Activated T-helper 1 cell treated with anti-CD3 and anti-CD28 coated beads, Interleukin-2, amount 50 U/mL, for 16 hours (primary cell): ENCODE results near the gene ZBTB17.
"Not testable (repeated sequence)": the region's sequence is repeated elsewhere in the genome, so short reads cannot be mapped to it uniquely, and the experiment has no call there.

Source experiments
- DNase-seq, 2 donors: peaks; one replicate each; pipeline ENCODE4 v3.0.0-alpha.2; 2020; ENCODE audit warnings: low read depth in 1 of 2, low spot score in 1 of 2

The ZBTB17 gene

GRCh38 chr1:15988856-15989736 lies 13.2 kb upstream of the ZBTB17 start:
- no peak for DNase-seq

- DNase-seq, result no peak
Observed at GRCh38 chr1:15985611-15986297, 9.9 kb upstream of the ZBTB17 start.

GRCh38 chr1:15983275-15983674 lies 7.4 kb upstream of the ZBTB17 start:
- DNase-seq, result no peak

- no peak for DNase-seq
Observed at GRCh38 chr1:15981679-15982078, 5.8 kb upstream of the ZBTB17 start.

DNA sequence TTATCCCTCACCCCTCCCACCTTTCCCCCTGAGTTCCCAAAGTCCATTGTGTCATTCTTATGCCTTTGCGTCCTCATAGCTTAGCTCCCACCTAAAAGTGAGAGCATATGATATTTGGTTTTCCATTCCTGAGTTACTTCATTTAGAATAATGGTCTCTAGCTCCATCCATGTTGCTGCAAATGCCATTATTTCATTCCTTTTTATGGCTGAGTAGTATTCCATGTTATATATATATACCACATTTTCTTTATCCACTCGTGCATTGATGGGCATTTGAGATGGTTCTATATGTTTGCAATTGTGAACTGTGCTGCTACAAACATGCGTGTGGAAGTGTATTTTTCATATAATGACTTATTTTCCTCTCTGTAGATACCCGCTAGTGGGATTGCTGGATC lies 2.0 kb upstream of the ZBTB17 start:
- not testable (repeated sequence) for DNase-seq

GRCh38 chr1:15975358-15975804 lies 520 bp downstream of the ZBTB17 start:
- peak; percentile 18 to 70 for DNase-seq

GRCh38 chr1:15974855-15975254 lies 1.0 kb downstream of the ZBTB17 start:
- no peak for DNase-seq

- DNase-seq, result no peak
Observed at GRCh38 chr1:15973772-15974171, 2.1 kb downstream of the ZBTB17 start.

- no peak for DNase-seq
Observed at GRCh38 chr1:15972409-15972808, 3.5 kb downstream of the ZBTB17 start.

DNA sequence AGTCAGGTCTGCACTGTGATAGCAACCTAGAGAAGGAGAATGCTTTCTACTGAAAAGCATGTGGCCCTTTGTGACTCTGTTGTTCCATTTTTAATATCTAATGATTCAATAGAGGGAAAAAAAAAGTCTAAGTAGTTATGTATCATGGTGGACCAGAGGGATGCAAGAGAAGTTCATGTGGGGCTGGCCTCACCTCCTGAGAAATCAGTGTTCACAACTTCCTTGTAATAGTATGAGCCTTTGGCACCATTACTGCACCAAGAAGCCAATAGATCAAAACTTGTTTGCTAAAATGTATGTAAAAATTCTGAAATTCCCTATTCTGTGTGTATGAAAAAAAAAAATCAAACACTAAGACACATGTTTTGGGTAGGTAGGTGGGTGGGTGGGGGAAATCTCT lies 5.0 kb downstream of the ZBTB17 start:
- DNase-seq, result no peak

DNA sequence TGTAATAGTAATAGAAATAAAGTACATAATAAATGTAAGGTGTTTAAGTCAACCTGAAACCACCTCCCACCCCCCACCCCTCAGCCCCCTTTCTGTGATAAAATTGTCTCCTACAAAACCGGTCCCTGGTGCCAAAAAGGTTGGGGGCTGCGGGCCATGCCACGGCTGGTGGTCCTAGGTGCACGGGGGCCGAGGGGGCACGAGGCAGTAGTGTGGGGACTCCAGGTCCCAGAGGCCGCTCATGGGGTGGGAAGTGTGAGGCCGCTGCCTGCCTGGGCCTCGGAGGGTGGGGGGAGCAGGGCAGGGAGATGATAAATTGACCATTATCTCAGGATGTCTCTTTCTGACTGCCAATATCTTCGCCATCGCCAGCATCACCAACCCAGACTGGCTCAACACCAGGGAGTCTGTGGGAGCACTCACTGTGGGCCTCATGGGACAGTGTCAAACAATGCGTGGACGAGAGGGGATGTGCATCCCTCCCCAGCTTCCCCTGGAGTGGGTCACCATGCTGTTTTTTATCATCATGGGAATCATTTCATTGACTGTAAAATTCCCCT lies 6.5 kb downstream of the ZBTB17 start:
- no peak for DNase-seq

DNA sequence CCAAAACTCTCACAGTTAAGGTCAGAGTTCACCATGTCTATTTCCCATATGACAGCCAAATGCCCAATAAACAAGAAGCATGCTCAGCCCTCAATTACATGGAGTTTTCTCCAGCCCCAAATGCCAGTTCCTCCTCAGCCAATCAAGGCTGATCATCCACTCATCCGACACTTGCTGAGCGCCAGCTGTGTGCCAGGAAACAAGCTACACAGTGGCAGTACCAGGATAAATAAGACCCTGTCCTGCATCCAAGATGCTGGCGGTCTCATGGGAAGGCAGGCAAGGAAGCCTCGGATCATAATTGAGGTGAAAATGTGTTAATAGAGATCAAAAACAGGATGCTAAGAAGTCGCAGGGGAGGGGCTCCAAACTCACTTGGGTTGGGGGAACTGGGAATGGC lies 7.7 kb downstream of the ZBTB17 start:
- no peak for DNase-seq

- DNase-seq, result no peak
Observed at GRCh38 chr1:15966956-15967344, 9.0 kb downstream of the ZBTB17 start.

DNA sequence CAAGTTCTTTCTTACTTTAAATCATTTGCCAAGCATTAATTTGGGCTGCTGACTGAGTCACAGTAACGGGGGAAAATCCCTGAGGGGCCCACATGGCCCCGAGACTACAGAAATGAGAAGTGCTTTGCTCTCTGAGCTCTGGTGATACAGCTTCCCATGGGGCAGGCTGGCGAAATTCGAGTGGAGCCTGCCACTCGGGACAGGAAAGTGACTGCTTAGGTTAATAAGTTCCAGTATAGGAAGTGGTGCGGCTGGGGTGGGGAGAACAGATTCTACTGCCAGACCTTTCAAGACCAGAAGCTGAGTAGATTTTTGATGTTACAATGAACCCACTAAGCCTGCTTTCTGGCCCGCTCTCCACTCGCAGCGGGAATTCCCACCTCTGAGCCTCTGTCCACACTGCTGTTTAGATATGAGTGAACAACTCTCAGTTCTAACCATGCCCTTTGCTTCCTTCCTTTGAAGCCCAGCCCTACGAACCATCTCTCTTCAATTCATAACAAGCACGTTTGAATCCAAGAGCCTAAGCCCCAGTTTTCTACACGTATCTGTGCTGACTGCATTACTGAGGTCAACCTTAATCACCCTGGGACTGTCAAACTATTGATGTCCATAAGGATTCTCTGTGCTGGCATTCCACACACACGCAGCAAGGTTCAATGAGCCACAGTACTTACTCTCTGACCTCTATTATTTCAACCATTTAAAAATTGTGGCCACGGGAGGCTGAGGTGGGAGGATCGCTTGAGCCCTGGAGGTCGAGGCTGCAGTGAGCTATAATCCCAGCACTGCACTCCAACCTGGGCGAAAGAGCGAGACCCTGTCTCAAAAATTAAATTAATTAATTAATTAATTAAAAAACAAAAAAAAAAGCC lies 9.6 kb downstream of the ZBTB17 start:
- peak in 1 of 2 donors; percentile 65 for DNase-seq

DNA sequence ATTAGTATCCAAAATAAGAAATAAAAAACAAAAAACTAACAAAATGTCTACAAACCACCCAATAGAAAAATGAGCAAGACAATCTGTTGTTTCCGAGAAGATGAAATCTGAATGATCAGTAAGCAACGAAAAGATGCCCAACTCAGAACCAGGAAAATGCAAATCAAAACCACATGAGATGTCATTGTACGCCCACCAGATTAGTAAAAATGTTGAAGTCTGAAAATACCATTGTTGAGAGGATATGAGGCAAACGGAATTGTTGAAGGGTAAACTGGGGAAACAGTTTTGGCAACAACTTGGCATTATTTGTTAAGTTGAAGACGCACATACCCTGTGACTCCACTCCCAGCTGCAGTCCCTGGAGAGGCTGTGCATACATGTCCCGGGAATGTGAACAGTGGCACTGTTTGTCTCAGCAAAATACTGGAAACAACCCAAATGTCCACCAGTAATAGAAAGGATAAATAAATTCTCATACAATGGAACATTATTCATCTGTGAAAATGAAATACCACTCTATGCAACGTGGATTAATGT lies 10.6 kb downstream of the ZBTB17 start:
- DNase-seq, result no peak

DNA sequence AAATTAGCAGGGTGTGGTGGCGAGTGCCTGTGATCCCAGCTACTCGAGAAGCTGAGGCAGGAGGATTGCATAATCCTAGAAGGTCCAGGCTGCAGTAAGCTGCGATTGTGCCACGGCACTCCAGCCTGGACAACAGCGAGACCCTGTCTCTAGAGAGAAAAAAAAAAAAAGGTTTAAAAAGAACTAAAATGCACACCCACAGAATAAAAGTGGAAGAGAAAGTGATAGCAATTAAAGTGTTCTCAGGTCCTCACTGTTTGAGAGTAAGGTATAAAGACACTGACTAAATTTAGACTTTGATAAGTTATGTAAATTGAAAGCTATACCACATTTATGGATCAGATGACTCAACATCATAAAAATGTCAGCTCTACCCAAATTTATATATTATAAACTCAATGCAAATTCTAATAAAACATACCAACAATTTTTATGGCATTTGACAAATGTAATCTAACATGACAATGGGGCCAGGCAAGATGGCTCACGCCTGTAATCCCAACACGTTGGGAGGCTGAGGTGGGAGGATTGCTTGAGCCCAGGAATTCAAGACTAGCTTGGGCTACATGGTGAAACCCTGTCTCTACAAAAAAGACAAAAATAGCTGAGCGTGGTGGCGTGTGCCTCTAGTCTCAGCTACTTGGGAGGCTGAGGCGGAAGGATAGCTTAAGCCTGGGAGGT lies 11.8 kb downstream of the ZBTB17 start:
- no peak for DNase-seq

GRCh38 chr1:15963363-15963967 lies 12.4 kb downstream of the ZBTB17 start:
- DNase-seq, result no peak

GRCh38 chr1:15962671-15963362 lies 13.1 kb downstream of the ZBTB17 start:
- no peak for DNase-seq

- DNase-seq, result no peak
Observed at GRCh38 chr1:15962176-15962575, 13.7 kb downstream of the ZBTB17 start.
